SK-MEL-5 (cell line): Measurements from ENCODE around the gene CLPSL2. TPM values are rescaled to one million over a fixed set of nuclear protein-coding genes. Genes with fewer than 3 reads are reported as not detected.
A peak's percentile ranks its signal among the peaks of the same experiment; 100 is the strongest.

Experiments
- DNase-seq: peaks from one replicate; pipeline ENCODE4 v3.0.0-alpha.2; 2016; ENCODE audit warnings: low read depth, low spot score
- in situ Hi-C: cut with HindIII; loops from 2 replicates; pipeline ENCODE4 v1.10.0; 2016; ENCODE audit warnings: low sequenced_read_pairs, high pct_unique_total_duplicates, low pct_unique_long_range_greater_than_20kb
- total RNA-seq: library from RNA; depleted of rRNA; stranded (reverse); fragments of >200 nt; shearing (Covaris generic); gene quantifications from 2 replicates; pipeline ENCODE4 v1.2.3, GENCODE V29; 2014

Gene CLPSL2
- total RNA-seq, 1 experiment from 2014 or later, result not detected

DNA sequence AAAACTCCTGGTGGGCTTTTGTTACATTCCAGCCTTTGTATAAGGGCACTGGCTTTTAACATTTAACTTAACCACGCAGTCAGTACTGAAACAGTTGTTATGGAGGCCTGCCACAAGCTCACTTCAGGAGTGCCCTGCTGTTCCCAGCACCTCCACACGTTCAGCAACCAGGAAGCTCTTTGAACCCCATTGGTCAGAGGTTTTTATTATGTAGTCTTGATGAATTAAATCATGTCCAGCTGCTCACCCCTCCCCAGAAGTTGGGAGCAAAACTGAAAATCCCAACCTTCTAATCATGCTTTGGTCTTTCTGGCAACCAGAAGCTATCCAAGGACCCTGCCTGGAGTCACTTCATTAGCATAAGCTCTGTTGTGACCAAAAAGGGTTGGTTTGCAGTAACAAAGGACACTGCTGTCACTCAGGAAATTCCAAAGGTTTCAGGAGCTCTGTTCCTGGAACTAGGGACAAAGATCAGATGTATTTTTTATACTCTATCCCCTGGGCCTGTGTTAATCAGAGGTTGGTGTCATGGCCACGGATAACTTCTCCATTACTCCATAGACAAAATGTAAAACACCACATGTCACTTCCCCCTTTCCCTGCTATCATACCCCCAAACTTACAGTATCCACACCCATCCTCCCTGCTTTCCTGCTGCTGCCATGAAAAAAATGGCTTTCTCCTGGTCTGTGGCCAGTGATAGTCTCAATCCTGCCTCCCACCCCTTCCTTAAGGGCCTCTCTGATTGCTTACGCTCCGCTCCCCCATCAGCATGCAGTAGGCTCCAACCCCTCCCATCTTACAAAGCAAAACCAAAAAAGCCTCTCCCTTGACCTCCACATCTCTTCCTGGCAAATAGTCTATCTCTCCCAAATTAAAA, 36.5 kb upstream of the CLPSL2 start:
- in situ Hi-C loops, result no loop called here
- DNase-seq, result no peak

DNA sequence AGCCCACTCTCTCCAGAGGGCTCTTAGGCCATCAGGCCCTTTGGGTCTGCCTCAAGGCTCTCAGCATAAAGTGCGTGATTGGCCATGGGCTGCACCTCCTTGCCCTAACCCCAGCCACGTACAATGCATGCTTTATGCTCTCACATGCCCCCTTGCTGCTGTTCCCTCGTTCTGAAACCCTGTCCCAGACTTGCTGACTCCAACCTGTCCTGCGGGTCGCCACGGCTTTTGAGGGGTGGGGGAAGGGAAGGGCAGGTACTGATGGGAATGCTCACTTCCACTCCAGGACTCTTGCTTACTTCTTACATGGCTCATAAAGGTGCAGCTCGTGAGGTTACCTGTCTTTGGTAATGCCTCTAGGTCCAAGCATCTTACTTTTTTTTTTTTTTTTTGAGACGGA, 33.6 kb upstream of the CLPSL2 start:
- DNase-seq, result peak; percentile 60
- in situ Hi-C loops, result no loop called here

DNA sequence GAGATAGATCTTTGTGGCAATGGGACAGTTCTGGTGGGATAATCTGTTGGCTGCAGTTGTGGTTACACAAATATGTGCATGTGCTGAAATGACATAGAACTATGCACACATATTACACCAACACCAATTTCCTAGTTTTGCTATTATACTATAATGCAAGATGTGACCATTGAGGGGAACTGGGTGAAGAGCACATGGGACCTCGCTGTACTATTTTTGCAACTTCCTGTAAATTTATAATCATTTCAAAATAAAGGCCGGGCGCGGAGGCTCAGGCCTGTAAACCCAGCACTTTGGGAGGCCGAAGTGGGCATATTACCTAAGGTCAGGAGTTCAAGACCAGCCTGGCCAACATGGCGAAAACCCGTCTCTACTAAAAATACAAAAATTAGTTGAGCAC, 30.9 kb upstream of the CLPSL2 start:
- no peak for DNase-seq
- in situ Hi-C loops, result no loop called here

DNA sequence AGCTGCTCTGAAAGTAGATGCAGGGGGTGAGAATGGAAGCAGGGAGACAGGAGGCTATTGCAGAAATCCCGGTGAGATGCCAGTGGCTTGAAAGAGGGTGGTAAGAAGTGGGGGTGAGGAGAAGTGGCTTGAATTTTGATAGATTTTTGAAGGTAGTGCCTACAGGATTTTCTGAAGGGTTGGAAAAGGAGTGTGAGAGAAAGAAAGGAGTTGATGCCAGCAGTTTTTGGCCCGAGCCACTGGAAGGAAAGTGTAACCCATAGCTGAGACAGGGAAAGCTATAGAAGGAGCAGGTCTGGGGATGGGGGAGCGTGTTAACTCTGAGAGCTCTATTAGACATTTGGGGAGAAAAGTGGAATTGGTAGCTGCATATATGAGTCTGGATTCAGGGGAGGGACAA, 29.9 kb upstream of the CLPSL2 start:
- in situ Hi-C loops, result no loop called here
- DNase-seq, result no peak

DNA sequence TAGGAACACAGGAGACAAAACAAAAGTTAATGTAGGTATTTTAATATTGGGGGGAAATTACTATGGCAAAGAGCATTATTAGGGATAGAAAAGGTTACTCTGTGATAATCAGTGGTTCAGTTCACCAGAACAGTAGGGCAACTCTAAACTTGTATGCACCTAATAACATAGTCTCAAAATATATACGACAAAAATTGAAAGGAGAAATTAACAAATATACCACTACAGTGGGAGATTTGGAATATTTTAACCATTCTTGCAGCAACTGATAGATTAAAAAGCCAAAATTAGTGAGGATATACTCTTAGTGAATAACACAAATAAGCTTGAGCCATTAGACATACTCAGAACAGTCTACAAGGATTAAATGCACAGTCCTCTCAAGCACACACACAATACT, 28.5 kb upstream of the CLPSL2 start:
- in situ Hi-C loops, result no loop called here
- DNase-seq, result no peak

DNA sequence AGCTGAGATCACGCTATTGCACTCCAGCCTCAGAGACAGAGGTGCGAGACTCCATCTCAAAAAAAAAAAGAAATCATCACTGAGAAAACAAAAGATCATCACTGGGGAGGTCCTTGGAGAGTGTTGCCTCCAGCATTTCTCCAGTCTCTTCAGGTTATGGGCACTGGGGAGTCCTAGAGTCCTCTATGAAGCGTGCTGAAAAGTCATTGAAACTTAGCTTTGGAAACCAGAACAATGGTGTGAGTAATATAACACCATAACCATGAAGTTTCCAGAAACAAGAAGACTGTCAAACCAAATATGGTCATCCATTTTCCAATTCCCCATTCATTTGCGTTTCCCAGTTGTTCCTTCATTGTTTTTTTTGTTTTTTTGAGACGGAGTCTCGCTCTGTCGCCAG, 25.8 kb upstream of the CLPSL2 start:
- in situ Hi-C loops, result no loop called here
- no peak for DNase-seq

DNA sequence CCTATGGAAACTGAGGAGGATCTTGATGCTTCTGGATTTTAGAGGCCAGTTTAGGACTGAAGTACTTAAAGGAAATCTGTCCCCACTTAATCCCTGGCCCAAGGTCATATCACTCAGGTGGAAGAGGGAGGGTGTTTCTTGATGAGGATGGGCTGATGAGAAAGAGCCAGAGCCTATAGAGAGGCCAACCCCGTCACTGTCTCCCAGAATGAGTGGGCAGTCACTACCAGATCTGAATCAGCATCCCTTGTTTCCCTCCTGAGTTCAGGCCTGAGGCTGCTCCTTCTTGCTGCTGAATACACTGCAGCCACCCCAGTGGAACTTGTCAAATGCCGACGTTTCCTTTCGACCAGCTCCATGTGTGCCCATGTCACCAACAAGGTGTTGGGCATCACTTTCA, 24.8 kb upstream of the CLPSL2 start:
- in situ Hi-C loops, result no loop called here
- no peak for DNase-seq

DNA sequence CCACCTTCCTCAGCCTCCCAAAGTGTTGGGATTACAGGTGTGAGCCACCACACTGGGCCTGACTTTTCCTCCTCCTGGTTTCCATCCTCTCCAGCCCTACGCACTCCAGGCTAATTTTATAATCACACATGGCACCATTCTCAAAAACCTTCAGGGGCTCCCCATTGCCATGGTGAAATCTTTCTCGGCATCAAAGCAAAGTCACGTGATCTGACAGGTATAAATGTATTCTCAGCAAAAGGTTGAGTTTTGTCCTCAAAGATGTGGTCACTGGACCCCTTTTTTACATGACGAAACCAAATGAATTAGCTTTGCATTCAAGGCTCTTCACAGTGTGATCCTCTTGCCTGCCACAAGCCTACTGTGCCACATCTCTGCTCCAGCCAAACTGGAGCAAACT, 24.1 kb upstream of the CLPSL2 start:
- in situ Hi-C loops, result no loop called here
- DNase-seq, result no peak

DNA sequence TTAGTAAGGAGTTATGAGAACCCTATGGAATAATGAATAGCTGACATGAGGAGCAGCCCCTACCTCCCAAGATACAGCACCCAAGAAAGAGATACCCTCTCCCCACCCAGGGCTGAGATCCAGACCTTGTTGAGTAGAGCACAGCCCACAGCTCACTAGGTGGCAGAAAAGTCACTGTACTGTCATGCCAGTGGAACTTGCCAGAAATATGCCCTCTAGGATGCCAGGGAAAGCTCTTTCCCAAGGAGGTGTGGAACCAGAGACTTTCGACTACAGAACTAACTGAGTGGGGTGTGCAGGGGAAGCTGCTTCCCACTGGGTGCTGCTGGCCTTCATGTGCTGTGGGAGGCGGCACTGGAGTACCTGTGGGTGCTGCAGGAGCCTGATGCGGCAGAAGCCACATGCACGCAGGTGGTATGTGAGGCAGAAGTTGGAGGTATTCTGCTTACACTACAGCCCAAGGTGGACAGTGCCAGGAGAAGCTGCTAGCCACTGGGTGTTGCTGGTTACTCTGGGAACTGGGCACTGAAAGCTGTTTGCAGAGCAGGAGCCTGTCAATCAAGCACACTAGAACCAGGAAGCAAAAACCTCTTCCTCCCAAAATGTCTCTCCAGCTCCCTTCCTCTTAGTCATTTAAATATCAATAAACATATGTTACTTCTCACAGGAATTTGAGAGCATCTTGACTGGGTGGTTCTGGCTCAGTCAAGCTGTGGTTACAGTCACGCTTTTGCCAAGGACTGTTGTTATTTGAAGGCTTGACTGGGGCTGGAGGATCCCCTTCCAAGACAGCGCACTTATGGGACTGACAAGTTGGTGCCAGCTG, 21.7 kb upstream of the CLPSL2 start:
- DNase-seq, result no peak
- in situ Hi-C loops, result no loop called here

DNA sequence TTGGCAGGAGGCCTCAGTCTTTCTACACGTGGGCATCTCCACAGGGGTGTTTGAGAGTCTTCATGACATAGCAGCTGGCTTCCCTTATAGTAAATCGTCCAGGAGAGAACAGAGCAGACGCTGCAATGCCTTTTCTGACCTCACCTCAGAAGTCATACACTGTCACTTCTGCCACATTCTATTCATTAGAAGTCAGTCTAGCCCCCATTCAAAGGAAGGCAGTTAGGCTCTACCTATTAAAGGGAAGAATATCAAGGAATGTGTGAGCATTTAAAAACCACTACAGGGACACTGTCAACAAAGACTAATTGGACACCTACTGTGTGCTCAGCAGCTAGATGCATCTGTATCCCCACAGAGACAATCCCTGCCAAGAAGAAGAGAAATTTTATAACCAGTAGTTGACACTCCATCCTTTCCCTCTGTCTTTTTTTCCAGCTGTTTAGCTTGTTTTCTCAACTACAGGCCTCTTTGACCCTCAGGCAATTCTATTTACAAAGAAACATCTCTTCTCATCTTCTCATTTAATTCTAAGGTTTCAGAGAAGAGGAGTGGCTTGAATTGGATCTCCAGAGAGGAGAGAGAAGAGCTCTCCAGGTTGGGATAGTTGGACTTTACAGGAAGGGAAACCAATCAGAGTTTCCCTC, 21.0 kb upstream of the CLPSL2 start:
- DNase-seq, result peak; percentile 63
- in situ Hi-C loops, result no loop called here

DNA sequence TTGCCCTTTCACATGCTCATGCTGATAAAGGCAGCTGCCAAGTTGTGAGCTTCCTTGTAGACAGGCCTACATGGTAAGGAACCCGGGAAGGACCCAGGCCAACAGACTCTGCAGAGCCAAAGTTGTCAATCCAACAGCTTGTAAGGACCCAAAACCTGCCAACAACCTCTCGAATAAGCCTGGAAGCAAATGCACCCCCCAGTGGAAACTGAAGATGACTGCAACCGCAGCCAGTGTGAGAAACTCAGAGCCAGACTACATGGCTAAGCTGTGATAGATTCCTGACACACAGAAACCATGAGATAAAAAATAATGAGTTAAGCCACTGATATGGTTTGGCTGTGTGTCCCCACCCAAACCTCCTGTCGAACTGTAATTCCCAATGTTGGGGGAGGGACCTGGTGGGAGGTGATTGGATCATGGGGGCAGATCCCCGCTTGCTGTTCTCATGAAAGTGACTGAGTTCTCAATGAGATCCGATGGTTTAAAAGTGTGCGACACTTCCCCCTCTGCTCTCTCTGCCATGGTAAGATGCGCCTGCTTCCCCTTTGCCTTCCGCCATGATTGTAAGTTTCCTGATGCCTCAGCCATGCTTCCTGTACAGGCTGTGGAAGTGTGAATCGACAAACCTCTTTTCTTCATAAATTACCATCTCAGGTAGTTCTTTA, 18.8 kb upstream of the CLPSL2 start:
- in situ Hi-C loops, result no loop called here
- peak; percentile 65 for DNase-seq

DNA sequence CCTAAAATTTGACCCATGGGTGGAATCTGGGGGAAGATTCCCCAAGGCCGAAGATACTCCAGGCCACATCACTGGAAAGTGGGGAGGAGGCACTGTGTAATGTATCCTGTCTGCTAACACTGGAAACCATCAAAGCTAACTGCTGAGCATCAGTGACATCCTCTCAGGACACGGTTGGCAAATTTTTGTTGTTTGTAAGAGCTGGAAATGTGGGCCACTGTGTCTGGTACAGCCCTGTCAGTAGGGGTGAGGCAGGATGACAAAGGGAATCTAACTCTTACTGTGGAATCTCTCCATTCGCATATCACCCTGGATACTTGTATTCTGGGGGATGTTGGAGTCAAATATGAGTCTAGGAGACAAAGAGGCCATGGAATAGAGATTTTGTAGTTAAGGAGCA, 17.0 kb upstream of the CLPSL2 start:
- no peak for DNase-seq
- in situ Hi-C loops, result no loop called here

DNA sequence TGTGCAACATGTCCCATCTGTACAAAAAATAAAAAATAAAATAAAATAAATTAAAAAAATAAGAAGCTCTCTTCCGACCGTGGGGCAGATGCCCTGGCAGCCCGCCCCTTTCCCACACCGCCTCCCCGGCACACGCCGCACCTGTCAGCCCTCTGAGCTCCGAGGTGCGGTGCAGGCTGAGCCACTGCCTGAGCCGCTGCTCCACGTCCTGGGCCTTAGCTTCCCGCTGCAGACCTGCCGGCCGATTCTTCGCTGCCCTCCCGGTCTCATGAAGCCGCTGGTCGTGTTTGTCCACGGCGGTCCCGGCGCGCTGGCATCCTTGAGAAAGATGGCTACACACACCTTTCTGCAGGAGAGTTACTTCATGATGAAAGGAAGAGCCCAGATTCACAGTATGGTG, 10.7 kb upstream of the CLPSL2 start:
- no peak for DNase-seq
- in situ Hi-C loops, result no loop called here

DNA sequence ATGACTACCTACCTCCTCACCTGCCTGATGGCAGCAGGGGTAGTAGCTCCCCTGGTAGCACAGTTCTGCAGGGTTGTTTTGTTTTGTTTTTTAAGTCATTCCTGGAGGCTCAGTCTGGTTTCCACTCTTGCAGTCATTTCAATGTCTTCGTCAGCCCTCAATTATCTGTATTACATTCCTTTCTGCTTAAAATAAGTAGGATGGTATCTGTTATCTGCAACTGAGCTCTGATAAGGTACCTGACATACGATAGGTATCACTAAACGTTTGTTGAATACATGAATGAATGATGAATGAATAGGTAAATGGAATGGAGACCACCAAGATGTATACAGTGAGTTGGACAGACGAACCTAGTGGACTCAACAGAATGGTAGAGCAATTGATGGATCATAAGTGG, 7.2 kb upstream of the CLPSL2 start:
- no peak for DNase-seq
- in situ Hi-C loops, result no loop called here

DNA sequence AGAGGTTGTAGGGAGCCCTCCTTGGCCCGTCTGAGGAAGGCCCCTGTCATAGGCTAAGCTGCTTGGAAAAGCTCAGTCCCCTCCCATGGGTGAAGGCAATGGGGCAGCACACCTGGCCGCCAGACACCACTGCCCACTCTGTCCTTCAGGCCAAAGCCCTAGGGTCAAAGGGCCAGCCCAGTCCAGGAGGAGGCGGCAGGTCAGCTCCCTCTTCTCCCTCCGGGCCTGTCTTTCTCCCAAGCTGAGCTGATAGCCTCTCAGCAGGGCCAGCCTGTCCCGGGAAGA, 5.1 kb upstream of the CLPSL2 start:
- in situ Hi-C loops, result no loop called here

DNA sequence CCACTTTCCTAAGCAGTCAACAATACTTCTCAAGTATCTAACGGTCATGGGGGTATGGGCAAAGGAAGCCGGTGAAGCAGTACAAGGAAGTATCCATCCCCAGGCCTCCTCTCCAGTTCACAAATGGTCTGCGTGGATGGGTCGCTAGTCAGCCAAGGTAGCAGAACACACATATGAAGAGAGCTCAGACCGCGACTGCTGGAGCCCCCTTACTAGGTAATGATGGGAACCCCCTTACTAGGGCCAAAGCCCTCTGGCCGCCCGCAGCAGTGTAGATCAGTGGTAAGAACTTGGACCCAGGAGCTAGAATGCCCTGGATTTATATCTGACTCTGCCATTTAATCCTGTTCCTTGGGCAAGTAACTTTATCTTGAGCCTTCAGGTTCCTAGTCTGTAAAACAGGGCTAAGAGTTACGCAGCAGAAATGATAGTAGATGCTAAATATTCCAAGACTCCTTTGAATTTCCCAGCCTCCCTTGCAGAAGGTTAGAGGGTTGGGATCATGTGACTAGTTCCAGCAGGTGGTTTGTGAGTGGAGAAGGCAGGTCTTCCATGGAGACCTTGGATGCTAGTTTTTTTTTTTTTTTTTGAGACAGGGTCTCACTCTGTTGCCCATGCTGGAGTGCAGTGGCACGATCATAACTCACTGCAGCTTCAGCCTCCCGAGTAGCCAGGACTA, 2.1 kb upstream of the CLPSL2 start:
- DNase-seq, result no peak
- in situ Hi-C loops, result no loop called here

More for the DNA sequence above, 5.1 kb upstream of the CLPSL2 start:
- DNase-seq, result no peak

DNA sequence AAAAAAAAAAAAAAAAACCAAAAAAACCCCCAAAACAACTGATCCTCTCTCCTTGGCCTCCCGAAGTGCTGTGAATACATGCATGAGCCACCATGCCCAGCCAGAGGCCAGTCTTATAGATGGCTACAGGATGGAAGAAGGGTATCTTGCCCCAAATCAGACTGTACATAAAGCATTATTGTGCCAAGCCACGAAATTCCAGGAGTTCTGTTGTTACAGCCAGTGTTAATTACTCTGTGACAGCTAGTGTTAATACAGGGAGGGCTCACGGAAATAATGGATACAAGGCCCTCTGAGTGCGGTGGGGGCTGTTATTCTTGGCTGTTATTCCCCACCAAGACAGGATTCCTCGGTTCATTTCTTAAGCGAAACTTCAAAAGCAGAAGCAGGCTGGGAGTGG, 1.4 kb upstream of the CLPSL2 start:
- in situ Hi-C loops, result no loop called here
- no peak for DNase-seq
